Endothelial cell of umbilical vein (primary cell): ENCODE measurements around the gene KBTBD3. TPM values are rescaled to one million over a fixed set of nuclear protein-coding genes. Genes with fewer than 3 reads are reported as not detected.

ENCODE experiments used
- BruUV-seq: library from RNA; stranded (reverse); fragments of 400-500 nt; replicated peaks from 2 replicates; lab custom pipeline; 2021; lab: Mats Ljungman, UMichigan
- CTCF ChIA-PET: fragments of 300-600, 350-600 bp; sonication (Branson Sonifier 250); formaldehyde crosslinking; loops from one replicate; lab custom pipeline; 2021; ENCODE audit warnings: antibody characterized with exemption, inconsistent platforms; lab: Charles Lee
- POLR2A ChIA-PET: fragments of 300-600, 350-600 bp; sonication (Branson Sonifier 250); formaldehyde crosslinking; loops from one replicate; lab custom pipeline; 2021; ENCODE audit warnings: antibody characterized with exemption, inconsistent platforms; lab: Charles Lee
- DNase-seq: peaks from one replicate; pipeline ENCODE4 v3.0.0-alpha.2; 2011; ENCODE audit warnings: low read depth, low spot score
- FAIRE-seq: peaks from 2 replicates; lab custom pipeline; 2011; peaks lifted over from hg19 to GRCh38; lab: Jason Lieb, UNC
- H2AFZ ChIP-seq: 2 replicates; pipeline ENCODE4 v1.6.0; 2012; ENCODE audit warnings: low read depth, low read length, control low read depth, inconsistent platforms
- H3K27ac ChIP-seq: 2 replicates; pipeline ENCODE4 v1.5.1; 2011; ENCODE audit warnings: low read depth, mild to moderate bottlenecking, control low read depth, low read length, moderate library complexity; ENCODE audit not compliant: insufficient read depth
- H3K27me3 ChIP-seq, 2 experiments: 2 replicates each; pipeline versions ENCODE4 v1.6.0 to v1.6.1; 2011; ENCODE audit warnings: low read length in 2 of 2, mixed read lengths in 1 of 2; ENCODE audit not compliant: control insufficient read depth in 2 of 2, insufficient read depth in 2 of 2
- H3K36me3 ChIP-seq, 2 experiments: 2 replicates in 1 of 2; 3 replicates in 1 of 2; pipeline ENCODE4 v1.5.1; 2011; ENCODE audit warnings: low read length in 2 of 2, mild to moderate bottlenecking in 1 of 2, moderate library complexity in 1 of 2; ENCODE audit not compliant: control insufficient read depth in 2 of 2, insufficient read depth in 2 of 2; ENCODE audit errors: extremely low read depth in 1 of 2
- H3K4me1 ChIP-seq: 3 replicates; pipeline ENCODE4 v1.5.1; 2011; ENCODE audit warnings: mild to moderate bottlenecking, low read length; ENCODE audit not compliant: control insufficient read depth, insufficient read depth; ENCODE audit errors: extremely low read depth
- H3K4me2 ChIP-seq: 2 replicates; pipeline ENCODE4 v1.6.1; 2011; ENCODE audit warnings: low read length, control low read depth, mixed read lengths; ENCODE audit not compliant: insufficient read depth
- H3K4me3 ChIP-seq, 3 experiments: fragments of 200-600 bp in 1 of 3; sonication (generic), shearing (Covaris generic) in 1 of 3; replicated peaks in 1 of 3; 2 replicates each; pipeline ENCODE4 v1.5.1; 2011 to 2016; ENCODE audit warnings: control low read depth in 3 of 3, low read length in 3 of 3, mild to moderate bottlenecking in 2 of 3, inconsistent platforms in 1 of 3, low read depth in 1 of 3, moderate library complexity in 1 of 3; ENCODE audit not compliant: insufficient read depth in 1 of 3
- H3K79me2 ChIP-seq: 2 replicates; pipeline ENCODE4 v1.6.0; 2012; ENCODE audit warnings: low read length, inconsistent platforms; ENCODE audit not compliant: control insufficient read depth, insufficient read depth
- H3K9ac ChIP-seq: replicated peaks from 2 replicates; pipeline ENCODE3; 2011; ENCODE audit warnings: low read length, control low read depth; ENCODE audit not compliant: insufficient read depth; ENCODE audit errors: extremely low read depth
- H3K9me1 ChIP-seq: replicated peaks from 3 replicates; pipeline ENCODE4 v1.6.0; 2011; ENCODE audit warnings: mild to moderate bottlenecking, low read length; ENCODE audit not compliant: control insufficient read depth, insufficient read depth; ENCODE audit errors: extremely low read depth
- H3K9me3 ChIP-seq: replicated peaks from 2 replicates; pipeline ENCODE4 v1.5.1; 2012; ENCODE audit warnings: low read length, inconsistent platforms; ENCODE audit not compliant: control insufficient read depth, insufficient read depth
- H4K20me1 ChIP-seq: replicated peaks from 2 replicates; pipeline ENCODE3; 2011; ENCODE audit warnings: mild to moderate bottlenecking, low read length; ENCODE audit not compliant: control insufficient read depth, insufficient read depth; ENCODE audit errors: extremely low read depth
- CTCF ChIP-seq, 2 donors: IDR thresholded peaks; 1 replicate in 1 of 2; 2 replicates in 1 of 2; pipeline ENCODE4 v1.5.1; 2011; ENCODE audit warnings: low read length in 2 of 2, mild to moderate bottlenecking in 2 of 2, moderate library complexity in 2 of 2, control low read depth in 1 of 2, inconsistent platforms in 1 of 2, low read depth in 1 of 2; ENCODE audit not compliant: insufficient read depth in 1 of 2; ENCODE audit errors: extremely low read depth in 1 of 2
- EZH2 ChIP-seq: IDR thresholded peaks from 2 replicates; pipeline ENCODE4 v1.6.1; 2012; ENCODE audit warnings: borderline replicate concordance, low read depth, mild to moderate bottlenecking, moderate library complexity, low read length, inconsistent platforms; ENCODE audit not compliant: severe bottlenecking
- FOS ChIP-seq: IDR thresholded peaks from 2 replicates; pipeline ENCODE4 v1.6.1; 2011; ENCODE audit warnings: mild to moderate bottlenecking, low read length, moderate library complexity, borderline replicate concordance; ENCODE audit not compliant: insufficient read depth
- GATA2 ChIP-seq: IDR thresholded peaks from 2 replicates; pipeline ENCODE4 v1.7.0; 2011; ENCODE audit warnings: low read depth, mild to moderate bottlenecking, moderate library complexity, mixed read lengths, low read length; ENCODE audit not compliant: insufficient read length, insufficient read depth
- JUN ChIP-seq: IDR thresholded peaks from 2 replicates; pipeline ENCODE4 v1.6.1; 2011; ENCODE audit warnings: borderline replicate concordance, low read depth; ENCODE audit not compliant: insufficient read length, insufficient read depth
- MAX ChIP-seq: IDR thresholded peaks from 2 replicates; pipeline ENCODE4 v1.6.1; 2011; ENCODE audit not compliant: insufficient read depth, insufficient read length
- MYC ChIP-seq: IDR thresholded peaks from one replicate; pipeline ENCODE4 v1.6.1; 2011; ENCODE audit warnings: mild to moderate bottlenecking, low read depth, low read length
- POLR2A ChIP-seq: IDR thresholded peaks from 2 replicates; pipeline ENCODE4 v1.6.1; 2012; ENCODE audit warnings: low read depth, mild to moderate bottlenecking, control low read depth, low read length
- POLR2AphosphoS5 ChIP-seq: IDR thresholded peaks from 2 replicates; pipeline ENCODE4 v1.6.1; 2012; ENCODE audit warnings: low read depth, mild to moderate bottlenecking, control low read depth, low read length, moderate library complexity; ENCODE audit not compliant: insufficient read depth
- dilution Hi-C: fragments of 300-500 bp; cut with MboI; formaldehyde crosslinking; loops from one replicate; pipeline ENCODE4 v1.15.0; 2019; ENCODE audit warnings: low sequenced_read_pairs; ENCODE audit not compliant: extremely low pct_ligation_motif_present
- intact Hi-C: fragments of 100-400 bp; cut with micrococcal nuclease; formaldehyde crosslinking; loops from one replicate; pipeline ENCODE4 v1.10.0; 2022
- polyA plus RNA-seq, 4 experiments: library from polyadenylated mRNA; depleted of rRNA in 3 of 4; stranded (reverse) in 3 of 4; unstranded in 1 of 4; fragments of >200 nt; gene quantifications; 2 replicates each; pipeline versions ENCODE4 v1.2.1 to v1.2.3, GENCODE V29; 2011 to 2012; ENCODE audit warnings: missing spikeins in 1 of 4
- total RNA-seq: library from RNA; stranded (reverse); gene quantifications from 2 replicates; pipeline ENCODE4 v1.2.3, GENCODE V29; 2021

The KBTBD3 gene
- total and polyA plus RNA-seq, 2 donors (not counting 3 experiments of a cell fraction or from before 2014, with no cell fraction given): 0.76 to 2.4 TPM

GRCh38 chr11:106014620-106015019, 62.5 kb downstream of the KBTBD3 start:
- Histone ChIP-seq H3K9me3 (no peaks in the 10 kb centered on the region), H4K20me1 (no peaks in the 10 kb centered on the region), H3K27me3 (no peaks in the 10 kb centered on the region), H3K4me1 (peaks cover 9% of the 10 kb centered on the region), H3K36me3 (peaks cover 7 to 9% of the 10 kb centered on the region in 2 experiments), H3K9me1 (no peaks in the 10 kb centered on the region), H2AFZ (no peak overlapping the region), H3K4me2 (no peak overlapping the region), H3K79me2 (peaks cover 43% of the 10 kb centered on the region), H3K27ac (no peak overlapping the region), H3K4me3 (no peak overlapping the region), H3K9ac (no peak overlapping the region)
- intact Hi-C loops (no loop called here), dilution Hi-C loops (no loop called here)
- ChIA-PET CTCF (no interaction called here), POLR2A (no interaction called here)
- TF ChIP-seq POLR2A (no peak), POLR2AphosphoS5 (no peak), CTCF (IDR thresholded peaks at IDR 0.05; ENCODE audit: extremely low read depth in 1 of 2, insufficient read depth in 1 of 2, low read depth in 1 of 2, low read length in 2 of 2) (no peak), MAX (no peak), EZH2 (no peak), MYC (no peak), GATA2 (no peak), FOS (no peak), JUN (no peak)
- FAIRE-seq (no peak), DNase-seq (no peak)
- BruUV-seq: no TSS peak
